Chondrocyte (in vitro differentiated cells): ENCODE data around the gene STK10. TPM values are rescaled to one million over a fixed set of nuclear protein-coding genes. Genes with fewer than 3 reads are reported as not detected.

Experiments used
- DNase-seq: peaks from one replicate; pipeline ENCODE4 v3.0.0; 2021; ENCODE audit warnings: mixed read lengths, low spot score
- H3K27ac Mint-ChIP-seq: one replicate; pipeline ENCODE4 v1.8.0; 2021; ENCODE audit warnings: mild to moderate bottlenecking, moderate library complexity, mixed read lengths; ENCODE audit not compliant: unreplicated experiment
- H3K27me3 Mint-ChIP-seq: 2 replicates; pipeline ENCODE4 v1.8.0; 2021; ENCODE audit warnings: low read depth, mixed read lengths
- H3K36me3 Mint-ChIP-seq: 2 replicates; pipeline ENCODE4 v1.8.0; 2021; ENCODE audit warnings: low read depth, mixed read lengths
- H3K4me1 Mint-ChIP-seq: 2 replicates; pipeline ENCODE4 v1.8.0; 2021; ENCODE audit warnings: low read depth, mild to moderate bottlenecking, mixed read lengths
- H3K4me3 Mint-ChIP-seq: one replicate; pipeline ENCODE4 v1.8.0; 2021; ENCODE audit warnings: mild to moderate bottlenecking, moderate library complexity, mixed read lengths; ENCODE audit not compliant: unreplicated experiment
- H3K9me3 Mint-ChIP-seq: 2 replicates; pipeline ENCODE4 v1.8.0; 2021; ENCODE audit warnings: low read depth, mixed read lengths
- CTCF ChIP-seq: fragments of 200-600 bp; sonication (generic); IDR thresholded peaks from 2 replicates; pipeline ENCODE4 v1.5.0; 2021; ENCODE audit warnings: antibody characterized with exemption, mild to moderate bottlenecking, moderate library complexity
- total RNA-seq: library from RNA; stranded (reverse); gene quantifications from 3 replicates; pipeline ENCODE4 v1.2.1, GENCODE V29; 2021

Gene STK10
- total RNA-seq, 1 donor from 2014 or later, result 45.9 TPM

DNA sequence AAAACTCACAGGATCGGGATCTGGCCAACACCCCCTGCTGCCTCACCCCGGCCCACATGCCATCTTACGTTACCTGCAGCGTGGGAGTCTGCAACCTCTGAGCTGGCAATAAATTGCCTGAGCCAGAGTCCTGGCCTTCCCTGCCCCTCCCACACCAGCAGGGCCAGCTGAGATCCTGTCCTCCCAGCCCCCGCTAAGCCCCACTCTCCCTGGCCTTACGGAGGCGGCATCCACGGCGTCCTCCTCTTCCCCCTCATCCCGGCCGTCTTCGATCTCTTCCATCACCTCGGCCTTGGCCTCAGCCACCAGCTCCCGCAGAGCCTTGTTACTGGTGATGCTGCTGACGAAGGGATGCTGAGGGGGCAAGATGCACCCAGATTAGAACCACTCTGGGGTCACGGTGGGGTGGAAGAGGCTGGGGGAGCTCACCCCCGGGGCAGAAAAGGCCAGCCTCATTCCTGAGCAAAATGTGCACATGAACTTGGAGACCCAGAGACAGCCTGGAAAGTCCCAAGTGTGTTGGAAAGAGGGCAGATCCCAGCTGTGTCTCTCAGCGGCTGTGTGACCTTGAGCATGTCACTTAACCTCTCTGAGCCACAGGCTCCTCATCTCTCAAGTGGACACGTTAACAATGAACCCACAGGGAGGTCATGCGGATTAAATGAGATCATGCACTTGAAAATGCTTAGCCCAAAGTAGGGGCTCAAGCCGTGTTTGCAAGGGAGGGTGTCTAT is 91.7 kb downstream of the STK10 start:
- Mint-ChIP-seq H3K27ac (peak overlapping the region; percentile 12), H3K4me1 (peaks cover 25% of the 10 kb centered on the region), H3K36me3 (peaks cover 7% of the 10 kb centered on the region), H3K4me3 (no peak overlapping the region), H3K9me3 (no peaks in the 10 kb centered on the region), H3K27me3 (no peaks in the 10 kb centered on the region)
- peak; percentile 72 for DNase-seq
- TF ChIP-seq CTCF, result no peak

- Mint-ChIP-seq H3K27me3 (no peaks in the 10 kb centered on the region), H3K27ac (no peak overlapping the region), H3K4me1 (peaks cover 24% of the 10 kb centered on the region), H3K4me3 (no peak overlapping the region), H3K36me3 (peaks cover 12% of the 10 kb centered on the region), H3K9me3 (no peaks in the 10 kb centered on the region)
- DNase-seq, result peak; percentile 75
- TF ChIP-seq CTCF, result no peak
These were observed 92.4 kb downstream of the STK10 start for GRCh38 chr5:172095368-172096206.

- peaks cover 24% of the 10 kb centered on the region for H3K4me1 Mint-ChIP-seq
- no peaks in the 10 kb centered on the region for H3K27me3 Mint-ChIP-seq
- H3K36me3 Mint-ChIP-seq, result peaks cover 19% of the 10 kb centered on the region
- H3K4me3 Mint-ChIP-seq, result no peak overlapping the region
- H3K9me3 Mint-ChIP-seq, result no peaks in the 10 kb centered on the region
- no peak overlapping the region for H3K27ac Mint-ChIP-seq
- no peak for DNase-seq
- TF ChIP-seq CTCF, result no peak
These were observed 94.1 kb downstream of the STK10 start for GRCh38 chr5:172093965-172094364.

- no peak for TF ChIP-seq CTCF
- H3K4me3 Mint-ChIP-seq, result no peak overlapping the region
- peak overlapping the region; percentile 8 for H3K27ac Mint-ChIP-seq
- peaks cover 23% of the 10 kb centered on the region for H3K4me1 Mint-ChIP-seq
- H3K27me3 Mint-ChIP-seq, result no peaks in the 10 kb centered on the region
- peak; percentile 79 for DNase-seq
- peaks cover 18% of the 10 kb centered on the region for H3K36me3 Mint-ChIP-seq
- no peaks in the 10 kb centered on the region for H3K9me3 Mint-ChIP-seq
These were observed 94.5 kb downstream of the STK10 start for GRCh38 chr5:172093559-172093958.

GRCh38 chr5:172091956-172092732 is 95.9 kb downstream of the STK10 start:
- peaks cover 18% of the 10 kb centered on the region for H3K36me3 Mint-ChIP-seq
- H3K4me3 Mint-ChIP-seq, result no peak overlapping the region
- H3K9me3 Mint-ChIP-seq, result no peaks in the 10 kb centered on the region
- peak; percentile 59 for DNase-seq
- no peak for TF ChIP-seq CTCF
- H3K27ac Mint-ChIP-seq, result no peak overlapping the region
- peaks cover 10% of the 10 kb centered on the region for H3K4me1 Mint-ChIP-seq
- no peaks in the 10 kb centered on the region for H3K27me3 Mint-ChIP-seq
